ENCODE results near the gene PHF24.

Gene PHF24

DNA sequence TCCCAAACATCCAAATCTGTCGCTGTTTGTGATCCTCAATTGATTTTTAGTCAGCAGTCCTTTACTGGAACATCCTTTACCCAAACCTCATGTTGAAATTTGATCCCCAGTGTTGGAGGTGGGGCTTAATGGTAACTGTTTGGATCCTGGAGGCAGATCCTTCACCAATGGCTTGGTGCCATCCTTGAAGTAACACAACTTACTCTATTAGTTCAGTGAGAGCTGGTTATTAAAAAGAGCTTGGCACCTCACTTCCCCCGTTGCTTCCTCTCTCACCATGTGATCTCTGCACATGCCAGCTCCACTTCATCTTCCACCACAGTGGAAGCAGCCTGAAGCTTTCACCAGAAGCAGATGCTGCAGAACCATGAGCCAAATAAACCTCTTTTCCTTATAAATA lies 71.8 kb downstream of the PHF24 start:
- Mint-ChIP-seq H3K4me1 (ENCODE audit: low read depth) (no peaks in the 10 kb centered on the region), H3K27ac (no peak overlapping the region), H3K4me3 (no peak overlapping the region), H3K36me3 (ENCODE audit: low read depth) (no peaks in the 10 kb centered on the region), H3K9me3 (no peaks in the 10 kb centered on the region), H3K27me3 (no peaks in the 10 kb centered on the region)

Measured in stimulated activated naive CD8-positive, alpha-beta T cell treated with anti-CD3 and anti-CD28 coated beads, Interleukin-15, Interleukin-2, amounts not matched to agents 100 ng/mL and 50 ng/mL, for 24 hours (primary cell).